ENCODE results near the gene CDKL5.
"Not testable (repeated sequence)": the region's sequence is repeated elsewhere in the genome, so short reads cannot be mapped to it uniquely, and the experiment has no call there.

Gene CDKL5

GRCh38 chrX:18424482-18425198 lies 768 bp upstream of the CDKL5 start:
- peak overlapping the region; percentile 70 to 72 for H3K4me3 ChIP-seq (ENCODE audit: low read depth in 1 of 2, low read length in 2 of 2)
- no peaks in the 10 kb centered on the region for H3K27me3 ChIP-seq (ENCODE audit: low read depth, low read length)
- H3K27ac ChIP-seq (ENCODE audit: low read length) = no peak overlapping the region
- no peaks in the 10 kb centered on the region for H3K9me3 ChIP-seq (ENCODE audit: control insufficient read depth in 1 of 2, low read length in 2 of 2)
- no peaks in the 10 kb centered on the region for H3K36me3 ChIP-seq (ENCODE audit: control insufficient read depth in 1 of 2, insufficient read depth in 2 of 2, low read length in 2 of 2)
- peaks cover 0 to 2% of the 10 kb centered on the region in 2 donors for H3K4me1 ChIP-seq (ENCODE audit: control insufficient read depth in 1 of 2, insufficient read depth in 2 of 2, low read length in 2 of 2)

DNA sequence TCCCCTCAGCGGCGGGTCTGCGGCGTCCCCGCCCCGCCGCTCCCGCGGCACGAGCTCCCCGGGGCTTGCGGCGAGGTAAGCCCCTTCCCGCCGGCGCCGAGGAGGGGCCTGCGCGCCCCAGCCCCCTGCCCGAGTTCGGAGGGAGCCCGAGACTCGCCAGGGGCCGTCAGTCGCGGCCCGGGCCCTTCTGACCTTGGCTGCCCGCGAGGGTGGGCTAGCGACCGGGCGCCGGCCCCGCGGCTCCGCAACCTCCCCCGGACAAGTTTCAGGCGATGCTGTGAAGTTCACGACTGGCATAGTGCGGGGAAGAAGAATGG lies 554 bp downstream of the CDKL5 start:
- H3K9me3 ChIP-seq (ENCODE audit: control insufficient read depth in 1 of 2, low read length in 2 of 2) = no peaks in the 10 kb centered on the region
- no peaks in the 10 kb centered on the region for H3K27me3 ChIP-seq (ENCODE audit: low read depth, low read length)
- peak overlapping the region; percentile 63 to 72 for H3K4me3 ChIP-seq (ENCODE audit: low read depth in 1 of 2, low read length in 2 of 2)
- H3K4me1 ChIP-seq (ENCODE audit: control insufficient read depth in 1 of 2, insufficient read depth in 2 of 2, low read length in 2 of 2) = peaks cover 0 to 2% of the 10 kb centered on the region in 2 donors
- H3K36me3 ChIP-seq (ENCODE audit: control insufficient read depth in 1 of 2, insufficient read depth in 2 of 2, low read length in 2 of 2) = no peaks in the 10 kb centered on the region
- H3K27ac ChIP-seq (ENCODE audit: low read length) = no peak overlapping the region

DNA sequence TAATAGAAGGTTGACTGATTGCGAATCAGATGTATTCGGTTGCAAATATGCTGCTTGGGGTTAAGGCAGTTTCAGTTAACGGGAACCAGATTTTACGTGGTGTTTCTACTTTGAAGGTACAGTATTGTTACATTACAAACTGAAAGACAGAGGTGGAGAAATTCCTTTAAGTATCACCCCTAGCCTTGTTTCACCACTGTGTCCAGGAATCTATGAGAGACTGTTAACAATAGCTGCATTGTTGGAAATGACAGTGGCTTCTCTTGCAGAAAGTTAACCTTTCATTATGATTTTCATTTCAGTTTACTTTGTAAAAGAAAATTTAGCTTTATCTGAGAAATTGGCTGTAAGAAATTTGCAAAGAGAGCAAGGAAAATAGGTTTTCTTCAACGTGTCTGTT lies 2.6 kb downstream of the CDKL5 start:
- Histone ChIP-seq H3K27me3 (ENCODE audit: low read depth, low read length) (no peaks in the 10 kb centered on the region), H3K27ac (ENCODE audit: low read length) (no peak overlapping the region), H3K4me3 (ENCODE audit: low read depth in 1 of 2, low read length in 2 of 2) (no peak overlapping the region), H3K36me3 (ENCODE audit: control insufficient read depth in 1 of 2, insufficient read depth in 2 of 2, low read length in 2 of 2) (no peaks in the 10 kb centered on the region), H3K4me1 (ENCODE audit: control insufficient read depth in 1 of 2, insufficient read depth in 2 of 2, low read length in 2 of 2) (peaks cover 0 to 2% of the 10 kb centered on the region in 2 donors), H3K9me3 (ENCODE audit: control insufficient read depth in 1 of 2, low read length in 2 of 2) (no peaks in the 10 kb centered on the region)

DNA sequence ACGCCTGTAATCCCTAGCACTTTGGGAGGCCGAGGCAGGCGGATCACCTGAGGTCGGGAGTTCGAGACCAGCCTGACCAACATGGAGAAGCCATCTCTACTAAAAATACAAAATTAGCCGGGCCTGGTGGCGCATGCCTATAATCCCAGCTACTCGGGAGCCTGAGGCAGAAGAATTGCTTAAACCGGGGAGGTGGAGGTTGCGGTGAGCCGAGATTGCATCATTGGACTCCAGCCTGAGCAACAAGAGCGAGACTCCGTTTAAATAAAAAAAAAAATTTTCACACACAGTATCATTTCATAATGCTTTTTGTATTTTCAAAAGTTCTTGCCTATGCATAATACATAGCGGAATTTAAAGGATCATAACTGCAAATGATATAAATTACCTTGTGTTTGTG lies 7.9 kb downstream of the CDKL5 start:
- not testable (repeated sequence) for H3K4me1 ChIP-seq (ENCODE audit: control insufficient read depth in 1 of 2, insufficient read depth in 2 of 2, low read length in 2 of 2); H3K27me3 ChIP-seq (ENCODE audit: low read depth, low read length); H3K4me3 ChIP-seq (ENCODE audit: low read depth in 1 of 2, low read length in 2 of 2); H3K9me3 ChIP-seq (ENCODE audit: control insufficient read depth in 1 of 2, low read length in 2 of 2); H3K27ac ChIP-seq (ENCODE audit: low read length); H3K36me3 ChIP-seq (ENCODE audit: control insufficient read depth in 1 of 2, insufficient read depth in 2 of 2, low read length in 2 of 2)

- Histone ChIP-seq H3K27ac (ENCODE audit: low read length) (no peak overlapping the region), H3K4me3 (ENCODE audit: low read depth in 1 of 2, low read length in 2 of 2) (no peak overlapping the region), H3K27me3 (ENCODE audit: low read depth, low read length) (no peaks in the 10 kb centered on the region), H3K36me3 (ENCODE audit: control insufficient read depth in 1 of 2, insufficient read depth in 2 of 2, low read length in 2 of 2) (no peaks in the 10 kb centered on the region), H3K9me3 (ENCODE audit: control insufficient read depth in 1 of 2, low read length in 2 of 2) (no peaks in the 10 kb centered on the region), H3K4me1 (ENCODE audit: control insufficient read depth in 1 of 2, insufficient read depth in 2 of 2, low read length in 2 of 2) (no peaks in the 10 kb centered on the region)
These were observed 9.5 kb downstream of the CDKL5 start for GRCh38 chrX:18434896-18435295.

- Histone ChIP-seq H3K4me1 (ENCODE audit: control insufficient read depth in 1 of 2, insufficient read depth in 2 of 2, low read length in 2 of 2) (no peaks in the 10 kb centered on the region), H3K9me3 (ENCODE audit: control insufficient read depth in 1 of 2, low read length in 2 of 2) (no peaks in the 10 kb centered on the region), H3K27ac (ENCODE audit: low read length) (no peak overlapping the region), H3K27me3 (ENCODE audit: low read depth, low read length) (no peaks in the 10 kb centered on the region), H3K4me3 (ENCODE audit: low read depth in 1 of 2, low read length in 2 of 2) (no peak overlapping the region), H3K36me3 (ENCODE audit: control insufficient read depth in 1 of 2, insufficient read depth in 2 of 2, low read length in 2 of 2) (no peaks in the 10 kb centered on the region)
These were observed 10.6 kb downstream of the CDKL5 start for GRCh38 chrX:18436017-18436416.

- H3K9me3 ChIP-seq (ENCODE audit: control insufficient read depth in 1 of 2, low read length in 2 of 2) = no peaks in the 10 kb centered on the region
- no peaks in the 10 kb centered on the region for H3K4me1 ChIP-seq (ENCODE audit: control insufficient read depth in 1 of 2, insufficient read depth in 2 of 2, low read length in 2 of 2)
- H3K4me3 ChIP-seq (ENCODE audit: low read depth in 1 of 2, low read length in 2 of 2) = no peak overlapping the region
- H3K36me3 ChIP-seq (ENCODE audit: control insufficient read depth in 1 of 2, insufficient read depth in 2 of 2, low read length in 2 of 2) = no peaks in the 10 kb centered on the region
- H3K27me3 ChIP-seq (ENCODE audit: low read depth, low read length) = no peaks in the 10 kb centered on the region
- H3K27ac ChIP-seq (ENCODE audit: low read length) = no peak overlapping the region
These were observed 15.4 kb downstream of the CDKL5 start for GRCh38 chrX:18440835-18441234.

GRCh38 chrX:18441780-18442367 lies 16.5 kb downstream of the CDKL5 start:
- Histone ChIP-seq H3K27ac (ENCODE audit: low read length) (no peak overlapping the region), H3K4me1 (ENCODE audit: control insufficient read depth in 1 of 2, insufficient read depth in 2 of 2, low read length in 2 of 2) (no peaks in the 10 kb centered on the region), H3K4me3 (ENCODE audit: low read depth in 1 of 2, low read length in 2 of 2) (no peak overlapping the region), H3K36me3 (ENCODE audit: control insufficient read depth in 1 of 2, insufficient read depth in 2 of 2, low read length in 2 of 2) (no peaks in the 10 kb centered on the region), H3K27me3 (ENCODE audit: low read depth, low read length) (no peaks in the 10 kb centered on the region), H3K9me3 (ENCODE audit: control insufficient read depth in 1 of 2, low read length in 2 of 2) (no peaks in the 10 kb centered on the region)

- no peaks in the 10 kb centered on the region for H3K4me1 ChIP-seq (ENCODE audit: control insufficient read depth in 1 of 2, insufficient read depth in 2 of 2, low read length in 2 of 2)
- H3K27me3 ChIP-seq (ENCODE audit: low read depth, low read length) = no peaks in the 10 kb centered on the region
- H3K9me3 ChIP-seq (ENCODE audit: control insufficient read depth in 1 of 2, low read length in 2 of 2) = no peaks in the 10 kb centered on the region
- H3K4me3 ChIP-seq (ENCODE audit: low read depth in 1 of 2, low read length in 2 of 2) = no peak overlapping the region
- H3K27ac ChIP-seq (ENCODE audit: low read length) = no peak overlapping the region
- H3K36me3 ChIP-seq (ENCODE audit: control insufficient read depth in 1 of 2, insufficient read depth in 2 of 2, low read length in 2 of 2) = no peaks in the 10 kb centered on the region
These were observed 23.0 kb downstream of the CDKL5 start for GRCh38 chrX:18448416-18448815.

DNA sequence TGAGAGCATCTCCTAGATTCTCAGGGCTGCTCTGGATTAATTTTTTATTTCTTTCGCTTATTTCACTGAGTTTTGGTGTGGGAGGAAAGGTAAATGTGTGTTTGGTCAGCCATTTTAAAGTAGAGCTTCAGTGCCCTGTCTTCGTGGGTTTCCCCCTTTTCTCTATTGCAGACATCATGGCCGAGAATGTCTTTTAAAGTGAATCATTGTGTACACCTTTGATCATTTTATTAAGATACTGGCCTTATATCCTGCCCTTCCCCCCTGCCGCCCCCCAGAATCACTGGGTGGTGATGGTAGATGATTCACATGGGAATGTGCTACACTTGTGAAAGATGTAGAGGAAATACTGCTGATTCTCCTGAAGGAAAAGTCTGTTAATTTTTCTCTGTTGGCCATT lies 23.8 kb downstream of the CDKL5 start:
- Histone ChIP-seq H3K36me3 (ENCODE audit: control insufficient read depth in 1 of 2, insufficient read depth in 2 of 2, low read length in 2 of 2) (no peaks in the 10 kb centered on the region), H3K4me1 (ENCODE audit: control insufficient read depth in 1 of 2, insufficient read depth in 2 of 2, low read length in 2 of 2) (no peaks in the 10 kb centered on the region), H3K27ac (ENCODE audit: low read length) (no peak overlapping the region)

GRCh38 chrX:18455384-18455783 lies 30.0 kb downstream of the CDKL5 start:
- Histone ChIP-seq H3K27me3 (ENCODE audit: low read depth, low read length) (no peaks in the 10 kb centered on the region), H3K4me1 (ENCODE audit: control insufficient read depth in 1 of 2, insufficient read depth in 2 of 2, low read length in 2 of 2) (no peaks in the 10 kb centered on the region), H3K27ac (ENCODE audit: low read length) (no peak overlapping the region), H3K9me3 (ENCODE audit: control insufficient read depth in 1 of 2, low read length in 2 of 2) (no peaks in the 10 kb centered on the region), H3K4me3 (ENCODE audit: low read depth in 1 of 2, low read length in 2 of 2) (no peak overlapping the region), H3K36me3 (ENCODE audit: control insufficient read depth in 1 of 2, insufficient read depth in 2 of 2, low read length in 2 of 2) (no peaks in the 10 kb centered on the region)

More for the DNA sequence above, 23.8 kb downstream of the CDKL5 start:
- Histone ChIP-seq H3K9me3 (ENCODE audit: control insufficient read depth in 1 of 2, low read length in 2 of 2) (no peaks in the 10 kb centered on the region), H3K27me3 (ENCODE audit: low read depth, low read length) (no peaks in the 10 kb centered on the region), H3K4me3 (ENCODE audit: low read depth in 1 of 2, low read length in 2 of 2) (no peak overlapping the region)

GRCh38 chrX:18457000-18457399 lies 31.6 kb downstream of the CDKL5 start:
- H3K27me3 ChIP-seq (ENCODE audit: low read depth, low read length) = no peaks in the 10 kb centered on the region
- H3K9me3 ChIP-seq (ENCODE audit: control insufficient read depth in 1 of 2, low read length in 2 of 2) = no peaks in the 10 kb centered on the region
- no peaks in the 10 kb centered on the region for H3K36me3 ChIP-seq (ENCODE audit: control insufficient read depth in 1 of 2, insufficient read depth in 2 of 2, low read length in 2 of 2)
- no peaks in the 10 kb centered on the region for H3K4me1 ChIP-seq (ENCODE audit: control insufficient read depth in 1 of 2, insufficient read depth in 2 of 2, low read length in 2 of 2)
- no peak overlapping the region for H3K27ac ChIP-seq (ENCODE audit: low read length)
- no peak overlapping the region for H3K4me3 ChIP-seq (ENCODE audit: low read depth in 1 of 2, low read length in 2 of 2)

Measured in muscle layer of duodenum (tissue), 2 donors.